ENCODE results near the gene STAG1. TPM values are rescaled to one million over a fixed set of nuclear protein-coding genes. Genes with fewer than 3 reads are reported as not detected.
"Not testable (repeated sequence)": the region's sequence is repeated elsewhere in the genome, so short reads cannot be mapped to it uniquely, and the experiment has no call there.

The STAG1 gene
- total RNA-seq, 4 donors from 2014 or later: 48.6 to 71.2 (median 58.2) TPM

DNA sequence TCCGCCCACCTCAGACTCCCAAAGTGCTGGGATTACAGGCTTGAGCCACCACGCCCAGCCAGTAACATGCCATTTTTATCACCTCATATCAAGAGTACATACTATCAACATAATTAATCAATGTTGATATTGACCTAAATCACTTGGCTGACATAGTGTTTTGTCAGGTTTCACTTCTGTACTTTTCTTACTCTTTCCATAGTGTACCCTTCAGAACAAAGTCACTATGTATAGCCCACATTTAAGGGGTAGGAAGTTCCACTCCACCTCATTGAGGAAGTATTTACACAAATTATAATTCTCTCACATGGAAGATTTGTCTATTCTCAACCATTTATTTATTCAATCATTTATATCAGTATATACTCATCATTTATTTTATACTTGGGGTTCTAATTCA, 145.2 kb downstream of the STAG1 start:
- Histone ChIP-seq H3K4me1 (peaks cover 0 to 7% (median 0%) of the 10 kb centered on the region in 4 donors), H3K4me3 (no peak overlapping the region), H3K27ac (no peak overlapping the region), H3K36me3 (peaks cover 0 to 35% (median under 1%) of the 10 kb centered on the region in 3 donors), H3K27me3 (no peaks in the 10 kb centered on the region), H3K9me3 (no peaks in the 10 kb centered on the region)
- 91 to 100% methylated on average over 2 of the region's 2 CpGs for WGBS, 2 donors
- no peak for DNase-seq (ENCODE audit: low spot score in 2 of 2)
- TF ChIP-seq POLR2A (IDR thresholded peaks at IDR 0.05): no peak
- TF ChIP-seq EP300 (IDR thresholded peaks at IDR 0.05): no peak
- TF ChIP-seq, protein P1, sequence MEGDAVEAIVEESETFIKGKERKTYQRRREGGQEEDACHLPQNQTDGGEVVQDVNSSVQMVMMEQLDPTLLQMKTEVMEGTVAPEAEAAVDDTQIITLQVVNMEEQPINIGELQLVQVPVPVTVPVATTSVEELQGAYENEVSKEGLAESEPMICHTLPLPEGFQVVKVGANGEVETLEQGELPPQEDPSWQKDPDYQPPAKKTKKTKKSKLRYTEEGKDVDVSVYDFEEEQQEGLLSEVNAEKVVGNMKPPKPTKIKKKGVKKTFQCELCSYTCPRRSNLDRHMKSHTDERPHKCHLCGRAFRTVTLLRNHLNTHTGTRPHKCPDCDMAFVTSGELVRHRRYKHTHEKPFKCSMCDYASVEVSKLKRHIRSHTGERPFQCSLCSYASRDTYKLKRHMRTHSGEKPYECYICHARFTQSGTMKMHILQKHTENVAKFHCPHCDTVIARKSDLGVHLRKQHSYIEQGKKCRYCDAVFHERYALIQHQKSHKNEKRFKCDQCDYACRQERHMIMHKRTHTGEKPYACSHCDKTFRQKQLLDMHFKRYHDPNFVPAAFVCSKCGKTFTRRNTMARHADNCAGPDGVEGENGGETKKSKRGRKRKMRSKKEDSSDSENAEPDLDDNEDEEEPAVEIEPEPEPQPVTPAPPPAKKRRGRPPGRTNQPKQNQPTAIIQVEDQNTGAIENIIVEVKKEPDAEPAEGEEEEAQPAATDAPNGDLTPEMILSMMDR (IDR thresholded peaks at IDR 0.05): no peak

DNA sequence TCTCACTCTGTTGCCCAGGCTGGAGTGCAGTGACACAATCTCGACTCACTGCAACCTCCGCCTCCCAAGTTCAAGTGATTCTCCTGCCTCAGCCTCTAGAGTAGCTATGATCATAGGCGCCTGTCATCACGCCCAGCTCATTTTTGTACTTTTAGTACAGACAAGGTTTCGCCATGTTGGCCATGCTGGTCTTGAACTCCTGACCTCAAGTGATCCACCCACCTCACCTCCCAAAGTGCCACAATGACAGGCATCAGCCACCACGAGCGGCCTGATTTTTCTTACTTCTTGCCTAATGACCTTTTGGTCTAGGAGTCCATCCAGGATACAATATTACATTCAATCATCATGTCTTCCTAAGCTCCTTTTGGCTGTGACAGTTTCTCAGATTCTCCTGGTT, 146.0 kb downstream of the STAG1 start:
- not testable (repeated sequence) for H3K4me1 ChIP-seq; DNase-seq (ENCODE audit: low spot score in 2 of 2); H3K4me3 ChIP-seq; H3K27me3 ChIP-seq; H3K27ac ChIP-seq; H3K9me3 ChIP-seq
- peaks cover 0 to 42% (median 2%) of the 10 kb centered on the region in 3 donors for H3K36me3 ChIP-seq
- WGBS, 2 donors: 98% methylated on average over 7 of the region's 7 CpGs

DNA sequence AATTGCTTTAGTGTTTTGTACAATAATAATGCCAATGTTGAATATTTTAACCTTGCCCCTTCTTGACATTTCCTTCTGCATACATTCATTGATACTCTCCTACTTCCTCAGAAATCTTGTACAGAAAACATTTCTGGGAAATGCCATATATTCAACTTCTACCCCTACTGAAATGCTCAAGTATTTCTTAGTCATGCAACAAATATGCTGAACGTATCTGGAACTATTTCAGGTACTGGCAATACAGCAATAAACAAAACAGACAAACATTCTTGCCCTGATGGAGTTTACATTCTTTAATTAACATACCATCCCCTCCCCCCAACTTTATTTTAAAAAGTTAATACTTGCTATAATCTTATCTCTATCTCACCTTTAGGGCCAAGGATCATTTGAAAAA, 147.2 kb downstream of the STAG1 start:
- DNase-seq (ENCODE audit: low spot score in 2 of 2): no peak
- WGBS, 2 donors: 35 to 50% methylated on average over 1 of the region's 1 CpG
- Histone ChIP-seq H3K9me3 (no peaks in the 10 kb centered on the region), H3K4me1 (peaks cover 0 to 7% (median 0%) of the 10 kb centered on the region in 4 donors), H3K27me3 (no peaks in the 10 kb centered on the region), H3K27ac (no peak overlapping the region), H3K36me3 (peaks cover 0 to 42% (median 2%) of the 10 kb centered on the region in 3 donors), H3K4me3 (no peak overlapping the region)
- TF ChIP-seq POLR2A (IDR thresholded peaks at IDR 0.05) (no peak), EP300 (IDR thresholded peaks at IDR 0.05) (no peak)
- TF ChIP-seq, protein P1 (IDR thresholded peaks at IDR 0.05): no peak

DNA sequence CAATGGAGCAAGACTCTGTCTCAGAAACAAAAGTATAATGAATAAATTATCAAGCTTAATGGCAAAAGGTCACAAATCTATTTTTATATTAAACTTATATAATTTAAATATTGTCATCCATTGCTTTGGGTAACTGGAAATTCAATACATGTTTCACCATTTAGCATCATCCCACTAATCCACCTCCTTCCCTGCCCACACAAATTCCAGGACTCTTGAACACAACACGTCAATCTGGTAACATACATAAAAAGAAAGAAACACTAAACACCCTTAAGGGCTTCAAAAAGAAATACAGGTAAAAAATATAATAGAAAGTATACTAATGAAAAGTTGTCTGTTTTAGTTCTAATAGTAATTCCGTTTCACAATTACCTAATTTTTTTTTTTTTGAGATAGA, 149.4 kb downstream of the STAG1 start:
- no peak overlapping the region for H3K4me3 ChIP-seq
- H3K4me1 ChIP-seq: peaks cover 0 to 7% (median 0%) of the 10 kb centered on the region in 4 donors
- 73 to 74% methylated on average over 2 of the region's 2 CpGs for WGBS, 2 donors
- no peak for DNase-seq (ENCODE audit: low spot score in 2 of 2)
- no peaks in the 10 kb centered on the region for H3K9me3 ChIP-seq
- peaks cover 0 to 34% (median 2%) of the 10 kb centered on the region in 3 donors for H3K36me3 ChIP-seq
- H3K27ac ChIP-seq: no peak overlapping the region
- TF ChIP-seq POLR2A (IDR thresholded peaks at IDR 0.05): no peak
- no peak for TF ChIP-seq EP300 (IDR thresholded peaks at IDR 0.05)
- TF ChIP-seq, protein P1 (IDR thresholded peaks at IDR 0.05): no peak
- H3K27me3 ChIP-seq: no peaks in the 10 kb centered on the region

DNA sequence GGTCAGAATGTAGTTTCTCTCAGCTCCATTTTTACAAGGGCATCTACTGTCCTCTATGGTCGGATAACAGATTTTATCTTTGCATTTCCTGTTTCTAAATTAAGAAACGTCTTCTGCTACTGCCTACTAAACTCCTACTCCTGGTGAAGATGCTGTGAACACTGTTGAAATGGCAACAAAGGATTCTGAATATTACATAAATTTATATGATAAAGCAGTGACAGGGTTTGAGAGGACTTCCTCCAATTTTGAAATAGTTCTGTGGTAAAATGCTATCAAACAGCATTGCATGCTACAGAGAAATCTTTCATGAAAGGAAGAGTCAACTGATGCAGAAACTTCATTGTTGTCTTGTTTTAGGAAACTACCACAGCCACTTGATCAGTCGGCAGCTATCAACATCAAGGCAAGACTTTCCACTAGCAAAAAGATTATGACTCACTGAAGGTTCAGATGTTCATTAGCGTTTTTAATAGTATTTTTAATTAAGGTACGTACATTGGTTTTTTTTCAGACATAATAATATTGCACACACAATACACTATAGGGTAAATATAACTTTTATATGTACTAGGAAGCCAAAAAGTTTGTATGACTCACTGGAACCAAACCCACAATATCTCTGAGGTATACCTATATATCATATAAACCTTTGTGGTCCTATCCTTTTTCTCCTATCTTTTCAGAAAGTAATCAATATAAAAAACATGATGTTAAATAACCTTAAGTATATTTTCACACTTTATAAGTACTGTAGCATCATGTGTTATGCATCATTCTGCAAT, 156.1 kb downstream of the STAG1 start:
- TF ChIP-seq POLR2A (IDR thresholded peaks at IDR 0.05) (no peak), EP300 (IDR thresholded peaks at IDR 0.05) (no peak)
- TF ChIP-seq, protein P1 (IDR thresholded peaks at IDR 0.05): no peak
- Histone ChIP-seq H3K4me3 (no peak overlapping the region), H3K36me3 (no peaks in the 10 kb centered on the region), H3K4me1 (peaks cover 0 to 11% (median 0%) of the 10 kb centered on the region in 4 donors), H3K27me3 (no peaks in the 10 kb centered on the region), H3K9me3 (no peaks in the 10 kb centered on the region), H3K27ac (no peak overlapping the region)
- DNase-seq (ENCODE audit: low spot score in 2 of 2): no peak
- WGBS, 2 donors: 50 to 51% methylated on average over 5 of the region's 5 CpGs

Data from tibial nerve (tissue), 4 donors.